NCI-H345 treated with DMSO at 0.1 percent for 48 hours (cell line): ENCODE measurements around the gene THAP8.

ENCODE experiments used
- DNase-seq: peaks from one replicate; lab custom pipeline; 2025; ENCODE audit not compliant: unreplicated experiment; lab: John Stamatoyannopoulos, UW

THAP8 gene, protein sequence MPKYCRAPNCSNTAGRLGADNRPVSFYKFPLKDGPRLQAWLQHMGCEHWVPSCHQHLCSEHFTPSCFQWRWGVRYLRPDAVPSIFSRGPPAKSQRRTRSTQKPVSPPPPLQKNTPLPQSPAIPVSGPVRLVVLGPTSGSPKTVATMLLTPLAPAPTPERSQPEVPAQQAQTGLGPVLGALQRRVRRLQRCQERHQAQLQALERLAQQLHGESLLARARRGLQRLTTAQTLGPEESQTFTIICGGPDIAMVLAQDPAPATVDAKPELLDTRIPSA

DNA sequence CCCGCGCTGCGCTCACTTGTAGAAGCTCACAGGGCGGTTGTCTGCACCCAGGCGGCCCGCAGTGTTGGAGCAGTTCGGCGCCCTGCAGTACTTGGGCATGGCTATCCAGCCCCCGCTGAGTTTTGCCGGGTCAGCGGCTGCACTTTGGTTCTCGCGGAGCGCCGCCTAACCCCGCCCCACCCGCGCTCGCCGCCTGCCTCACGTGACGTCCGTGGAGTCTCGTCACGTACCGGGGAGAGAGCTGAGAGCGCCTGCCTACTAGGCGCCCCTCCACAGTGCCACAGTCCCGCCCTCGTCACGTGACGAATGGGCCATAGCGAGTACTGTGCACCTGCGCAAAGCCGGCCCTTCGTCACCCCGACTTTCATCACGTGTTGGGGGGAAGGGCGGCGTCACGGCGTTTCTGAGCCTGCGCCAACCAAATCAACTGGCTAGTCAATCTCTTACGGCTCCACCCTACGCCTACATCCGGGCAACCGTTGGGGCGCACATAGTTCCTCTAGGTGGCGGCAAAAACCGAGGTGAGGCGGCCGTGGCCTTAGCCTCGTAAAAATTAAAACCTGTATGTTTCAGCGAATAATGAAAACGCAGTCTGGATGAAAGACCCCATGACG is at the start of gene THAP8:
Gene THAP8, minus strand, starts transcription at position 167 of the 614 bp plus-strand sequence. Its CDS starts 68 bp downstream, at position 99.
- peak; percentile 100 for DNase-seq

DNA sequence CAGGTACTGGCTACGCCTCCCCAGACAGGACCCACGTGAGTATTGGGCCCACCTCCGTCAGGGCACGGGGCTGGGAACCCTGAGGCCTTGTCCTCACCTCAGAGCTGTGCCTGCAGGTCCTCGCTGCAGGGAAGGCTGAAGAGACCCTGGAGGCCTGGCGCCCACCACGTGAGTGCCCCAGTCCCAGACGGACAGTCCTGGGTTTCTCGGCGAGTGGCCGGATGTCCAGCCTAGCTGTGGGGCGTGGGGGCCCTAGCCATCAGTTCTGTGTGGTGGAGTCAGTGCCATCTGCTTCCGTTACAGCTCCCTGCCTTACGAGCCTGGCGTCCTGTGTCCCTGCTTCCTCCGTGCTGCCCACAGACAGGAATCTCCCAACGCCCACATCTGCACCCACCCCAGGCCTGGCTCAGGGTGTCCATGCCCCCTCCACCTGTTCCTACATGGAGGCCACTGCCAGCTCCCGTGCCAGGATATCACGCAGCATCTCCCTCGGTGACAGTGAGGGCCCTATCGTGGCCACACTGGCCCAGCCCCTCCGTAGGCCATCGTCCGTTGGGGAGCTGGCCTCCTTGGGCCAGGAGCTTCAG is 49.0 kb upstream of the THAP8 start:
- no peak for DNase-seq

DNA sequence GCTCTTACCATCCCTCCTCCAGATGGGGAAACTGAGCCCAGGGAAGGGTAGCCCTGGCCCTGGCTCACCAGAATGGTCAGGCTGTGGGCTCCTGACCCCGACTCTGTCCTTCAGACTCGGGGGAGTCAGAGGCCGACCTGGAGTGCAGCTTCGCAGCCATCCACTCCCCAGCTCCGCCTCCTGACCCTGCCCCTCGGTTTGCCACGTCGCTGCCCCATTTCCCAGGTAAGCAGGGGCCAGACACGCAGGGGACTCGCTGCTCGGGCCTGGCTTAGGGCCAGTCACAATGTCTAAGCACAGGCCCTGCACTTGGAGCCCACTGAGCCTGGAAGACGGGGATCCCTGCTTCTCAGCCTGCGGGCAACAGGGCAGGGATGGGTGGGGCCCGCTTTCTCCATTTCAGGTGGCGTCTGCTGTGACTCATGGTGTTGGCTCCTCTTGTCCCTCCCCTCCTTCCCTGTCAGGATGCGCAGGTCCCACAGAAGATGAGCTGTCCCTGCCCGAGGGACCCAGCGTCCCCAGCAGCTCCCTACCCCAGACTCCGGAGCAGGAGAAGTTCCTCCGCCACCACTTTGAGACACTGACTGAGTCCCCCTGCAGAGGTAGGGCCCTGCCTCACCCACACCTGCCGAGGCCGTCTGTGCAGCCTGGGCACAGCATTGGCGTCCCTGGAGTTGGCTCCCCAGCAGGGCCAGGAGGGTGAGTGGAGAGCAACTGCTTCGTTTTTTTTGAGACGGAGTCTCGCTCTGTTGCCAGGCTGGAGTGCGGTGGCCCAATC is 47.7 kb upstream of the THAP8 start:
- no peak for DNase-seq

DNA sequence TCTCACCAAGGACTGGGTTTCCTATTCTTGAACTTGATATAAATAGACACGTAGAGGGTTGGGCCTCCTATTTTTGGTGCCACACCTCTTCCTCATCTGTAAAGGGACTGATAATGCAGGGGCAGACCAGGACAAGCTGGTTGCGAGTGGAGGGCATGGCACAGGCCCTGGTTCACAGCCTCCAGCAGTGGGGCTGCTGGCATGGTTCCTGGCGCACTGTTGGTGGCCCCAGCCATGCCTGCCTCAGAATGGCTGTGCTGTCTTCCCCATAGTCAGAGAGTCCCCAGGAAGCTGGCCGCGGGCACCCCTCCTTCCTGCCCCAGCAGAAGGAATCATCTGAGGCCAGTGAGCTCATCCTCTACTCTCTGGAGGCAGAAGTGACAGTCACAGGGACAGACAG is 46.4 kb upstream of the THAP8 start:
- DNase-seq, result no peak

DNA sequence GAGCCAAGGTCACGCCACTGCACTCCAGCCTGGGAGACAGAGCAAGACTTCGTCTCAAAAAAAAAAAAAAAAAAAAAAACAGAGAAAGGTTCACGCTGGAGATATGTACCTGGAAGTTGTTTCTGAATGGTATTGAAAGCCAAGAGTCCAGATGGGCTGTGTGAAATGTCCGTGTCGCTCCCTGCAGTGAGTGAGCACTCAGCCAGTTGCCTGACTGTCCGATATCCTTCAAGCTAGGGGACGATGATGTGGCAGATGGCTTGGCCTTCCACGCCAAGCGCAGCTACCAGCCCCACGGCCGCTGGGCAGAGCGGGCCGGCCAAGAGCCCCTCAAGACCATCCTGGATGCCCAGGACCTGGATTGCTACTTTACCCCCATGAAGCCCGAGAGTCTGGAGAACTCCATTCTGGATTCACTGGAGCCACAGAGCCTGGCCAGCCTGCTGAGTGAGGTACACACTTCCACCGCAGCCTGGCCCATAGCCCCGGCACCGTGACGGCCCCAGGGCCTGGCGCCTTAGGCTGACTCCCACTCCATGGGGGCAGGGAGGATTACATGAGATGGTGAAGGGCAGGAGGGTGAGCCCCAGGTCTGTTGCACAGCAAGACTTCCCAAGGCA is 45.2 kb upstream of the THAP8 start:
- DNase-seq, result no peak

DNA sequence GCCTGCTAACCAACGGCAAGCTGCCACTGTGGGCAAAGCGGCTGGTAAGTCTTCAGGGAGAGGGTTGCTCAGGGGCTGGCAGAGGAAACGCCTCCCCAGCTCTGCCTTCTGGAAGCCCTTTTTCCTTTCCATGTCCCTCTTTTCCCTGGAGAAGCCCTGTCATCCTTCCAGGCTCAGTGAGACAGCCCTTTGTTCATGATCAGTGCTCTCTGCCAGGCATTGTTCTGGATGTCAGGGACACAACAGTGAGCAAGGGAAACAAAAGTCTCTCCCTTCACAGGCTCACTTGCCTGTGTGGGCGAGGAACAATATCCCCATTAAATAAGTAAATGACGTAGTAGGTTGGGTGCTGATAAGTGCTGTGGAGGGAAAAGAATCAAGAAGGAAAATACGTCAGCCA is 43.0 kb upstream of the THAP8 start:
- no peak for DNase-seq

DNA sequence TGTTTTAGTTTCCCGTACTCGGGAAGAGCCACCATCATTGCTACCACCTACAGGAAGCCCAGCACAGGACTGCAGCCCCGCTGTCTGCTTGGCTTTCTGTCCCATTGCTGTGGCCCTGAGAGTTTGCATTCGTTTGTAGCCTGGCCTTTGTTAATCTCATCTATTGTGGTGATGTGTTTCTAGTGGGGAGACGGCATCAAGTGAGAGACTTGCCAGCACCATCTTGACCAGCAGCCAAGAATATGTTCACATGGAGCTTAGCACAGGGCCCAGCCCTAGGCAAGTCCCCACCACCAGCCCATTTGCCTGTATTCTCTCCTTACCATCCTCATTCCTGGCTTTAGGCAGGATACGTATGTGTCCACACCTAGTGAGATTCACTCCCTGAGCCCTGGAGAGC is 39.6 kb upstream of the THAP8 start:
- DNase-seq, result no peak

DNA sequence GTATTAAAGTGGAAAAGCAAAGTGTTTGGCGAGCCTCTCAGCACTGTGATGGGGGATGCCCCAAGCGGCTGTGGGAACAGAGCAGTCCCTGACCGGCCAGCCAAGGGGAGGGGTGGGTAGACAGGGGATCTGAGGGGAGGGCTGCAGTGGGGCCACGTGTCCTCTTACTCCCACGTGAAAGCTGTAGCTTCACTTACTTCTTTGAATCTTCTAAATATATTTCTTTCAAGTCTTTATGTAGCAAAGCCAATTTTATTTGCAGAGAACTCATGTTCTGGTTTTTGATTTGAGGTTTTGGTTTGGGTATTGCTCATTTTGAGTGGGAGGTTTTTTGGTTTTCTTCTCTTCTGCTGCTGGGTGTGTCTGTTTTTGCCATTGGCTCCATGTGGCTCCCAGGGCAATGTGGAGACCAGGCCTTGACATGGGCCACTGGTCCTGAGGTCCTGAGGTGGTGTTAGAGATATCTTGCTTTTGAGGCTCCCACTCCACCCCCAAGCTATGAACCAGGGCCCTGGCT is 39.1 kb upstream of the THAP8 start:
- no peak for DNase-seq

DNA sequence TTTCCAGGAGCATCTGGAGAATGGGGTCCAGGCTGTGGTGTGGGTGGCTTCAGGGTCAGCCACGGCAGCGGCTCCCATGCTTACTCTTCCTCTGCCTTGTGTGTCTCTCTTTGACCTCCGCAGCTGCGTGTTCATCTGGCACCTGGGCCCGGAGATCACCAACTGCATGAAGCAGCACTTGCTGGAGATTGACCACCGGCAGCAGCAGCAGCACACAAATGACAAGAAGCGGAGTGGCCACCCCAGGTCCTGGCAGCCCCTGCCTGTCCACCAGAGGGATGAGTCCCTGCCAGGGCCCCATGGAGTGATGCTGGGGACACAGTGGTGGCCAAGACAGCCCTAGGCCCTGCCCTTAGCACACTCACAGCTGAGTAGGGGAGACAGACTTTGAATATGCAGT is 38.5 kb upstream of the THAP8 start:
- DNase-seq, result no peak

DNA sequence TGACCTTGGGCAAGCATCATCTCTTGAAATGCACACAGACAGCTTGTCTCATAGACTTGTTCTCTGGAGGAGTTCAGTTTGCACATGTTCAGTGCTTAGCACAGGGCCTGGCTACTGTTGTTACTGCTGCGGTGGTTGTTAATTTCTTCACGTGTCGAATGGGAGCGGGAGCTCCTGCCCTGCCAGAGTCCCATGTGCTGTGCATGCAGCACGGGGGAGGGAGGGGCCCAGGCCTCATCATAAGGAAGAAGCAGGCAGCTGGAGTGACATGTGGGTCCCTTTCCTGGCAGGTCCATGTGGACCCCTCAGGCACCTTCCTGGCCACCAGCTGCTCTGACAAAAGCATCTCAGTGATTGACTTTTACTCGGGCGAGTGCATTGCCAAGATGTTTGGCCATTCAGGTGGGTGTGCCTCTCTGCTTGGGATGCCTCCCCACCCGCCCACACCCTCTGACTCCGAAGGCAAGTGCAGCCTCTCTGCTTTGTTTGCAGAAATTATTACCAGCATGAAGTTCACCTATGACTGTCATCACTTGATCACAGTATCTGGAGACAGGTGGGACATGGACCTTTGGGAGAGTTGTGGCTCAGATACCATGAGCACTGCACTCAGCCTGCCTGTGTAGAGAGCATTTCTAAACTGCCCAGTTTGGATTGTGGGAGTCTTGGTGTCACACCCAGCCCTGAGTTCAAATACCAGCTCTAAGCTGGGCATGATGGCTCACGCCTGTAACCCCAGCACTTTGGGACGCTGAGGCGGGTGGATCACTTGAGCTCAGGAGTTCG is 37.0 kb upstream of the THAP8 start:
- no peak for DNase-seq

DNA sequence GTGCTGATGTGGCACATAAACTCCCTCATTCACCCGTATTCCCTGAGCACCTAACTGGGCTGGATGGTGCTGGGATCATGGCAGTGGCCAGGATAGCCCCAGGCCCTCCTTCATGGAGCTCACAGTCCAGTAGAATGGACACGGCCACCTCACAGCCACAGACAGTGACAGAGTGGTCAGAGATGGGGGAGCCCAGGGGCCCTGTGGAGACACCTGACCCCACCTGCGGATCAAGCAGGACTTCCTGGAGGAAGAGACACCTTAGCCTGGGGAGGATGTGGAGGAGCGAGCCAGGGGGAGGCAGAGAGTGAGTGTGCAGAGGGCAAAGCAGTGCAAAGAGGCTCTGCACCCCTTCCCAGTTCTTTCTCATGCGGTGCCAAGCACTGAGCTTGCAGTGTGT is 35.8 kb upstream of the THAP8 start:
- DNase-seq, result no peak

DNA sequence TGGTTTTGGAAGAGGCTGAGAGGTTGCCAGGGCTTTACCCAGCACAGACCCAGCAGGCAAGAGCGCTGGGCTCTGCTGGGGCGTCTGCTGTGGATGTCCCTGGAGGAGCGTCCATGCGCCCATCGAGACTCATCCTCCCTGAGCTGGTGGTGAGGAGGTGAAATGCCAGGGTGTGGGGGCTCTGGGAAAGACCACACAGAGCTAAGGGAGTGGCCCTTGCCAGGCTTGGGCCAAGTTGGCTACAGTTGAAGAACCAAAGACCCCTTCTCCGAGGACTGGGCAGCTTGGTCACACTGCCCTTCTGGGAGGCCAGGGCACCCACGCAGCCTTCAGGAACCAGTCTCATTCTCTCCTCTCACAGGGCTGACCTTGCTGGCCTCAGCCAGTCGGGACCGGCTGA is 32.2 kb upstream of the THAP8 start:
- DNase-seq, result no peak

DNA sequence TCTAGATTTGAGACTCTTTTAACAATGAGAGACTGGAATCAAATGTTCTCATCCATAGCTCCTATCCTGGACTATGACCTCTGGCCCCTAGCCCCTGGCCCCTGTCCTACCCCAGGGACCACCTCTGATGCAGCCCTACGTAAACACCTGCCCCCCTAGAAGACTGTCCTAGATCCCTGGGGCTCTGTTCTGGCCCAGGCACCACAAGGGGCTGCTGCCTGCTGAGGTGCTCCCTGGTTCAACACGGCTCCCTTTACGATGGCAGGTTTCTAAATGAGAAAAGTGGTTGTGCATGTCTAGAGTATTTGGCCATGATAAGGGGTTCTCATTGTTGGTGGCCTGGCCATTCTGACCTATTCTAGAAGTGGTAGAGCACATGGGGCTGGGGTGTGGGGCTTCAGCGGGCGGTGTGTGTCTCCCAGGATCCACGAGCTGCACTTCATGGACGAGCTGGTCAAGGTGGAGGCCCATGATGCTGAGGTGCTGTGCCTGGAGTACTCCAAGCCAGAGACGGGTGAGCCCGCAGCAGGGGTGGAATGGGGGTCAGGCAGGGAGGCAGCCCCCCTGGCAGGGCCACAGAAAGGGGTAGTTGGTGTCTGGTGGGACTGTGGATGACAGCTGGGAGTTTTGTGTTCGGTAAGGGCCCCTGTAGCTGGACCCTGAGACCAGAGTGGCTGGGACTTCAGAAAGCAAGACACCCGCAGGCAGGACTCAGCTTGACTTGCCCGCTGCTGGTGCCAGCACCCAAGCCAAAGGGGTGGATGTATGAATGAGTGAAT is 30.3 kb upstream of the THAP8 start:
- DNase-seq, result no peak

DNA sequence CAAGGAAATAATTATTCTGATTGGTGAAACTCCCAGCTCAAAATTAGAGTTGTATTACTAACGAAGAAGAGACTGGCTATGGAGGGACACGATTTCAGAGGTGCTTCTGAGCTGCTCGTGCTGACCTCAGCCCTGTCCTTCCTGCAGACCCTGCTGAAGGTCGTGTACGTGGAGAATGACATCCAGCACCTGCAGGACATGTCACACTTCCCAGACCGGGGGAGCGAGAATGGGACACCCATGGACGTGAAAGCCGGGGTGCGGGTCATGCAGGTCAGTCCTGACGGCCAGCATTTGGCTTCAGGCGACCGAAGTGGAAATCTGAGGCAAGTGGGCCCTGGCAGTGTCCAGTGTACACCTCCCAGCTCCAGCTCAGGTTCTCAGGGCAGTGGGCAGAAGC is 28.8 kb upstream of the THAP8 start:
- DNase-seq, result no peak

DNA sequence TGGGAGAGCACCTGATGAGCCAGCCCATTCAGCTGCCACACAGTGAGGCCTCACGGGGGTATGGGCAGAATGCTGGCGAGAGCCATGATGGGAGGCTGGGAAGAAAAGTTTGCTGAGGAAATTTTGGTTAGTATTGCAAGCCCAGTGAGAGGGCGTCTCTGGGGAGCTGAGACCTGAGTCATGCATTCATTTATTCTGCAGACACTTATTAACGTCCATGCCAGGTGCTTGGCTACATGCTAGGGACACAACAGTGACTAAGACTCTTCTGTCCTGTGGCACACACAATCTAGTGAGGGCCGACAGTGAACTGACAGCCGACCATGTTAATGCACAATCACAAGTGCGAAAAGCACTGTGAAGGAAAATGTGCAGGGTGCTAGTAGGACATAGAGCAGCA is 27.8 kb upstream of the THAP8 start:
- DNase-seq, result no peak

DNA sequence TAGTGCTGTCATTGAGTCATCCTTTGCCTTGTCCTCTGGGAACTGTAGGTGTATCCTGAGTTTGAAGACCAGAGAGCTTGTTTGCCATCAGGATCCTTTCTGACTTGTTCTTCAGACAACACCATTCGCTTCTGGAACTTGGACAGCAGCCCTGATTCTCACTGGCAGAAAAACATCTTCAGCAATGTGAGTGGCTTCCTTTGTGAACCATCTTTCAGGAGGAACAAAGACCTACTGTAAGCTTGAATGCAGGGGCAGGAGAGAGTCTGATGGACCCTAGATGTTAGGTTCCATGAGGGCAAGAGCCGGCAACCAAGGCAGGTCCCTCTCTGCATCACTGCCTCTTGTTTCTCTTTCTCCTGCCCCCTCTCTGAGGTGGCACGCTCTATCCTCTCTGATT is 27.3 kb upstream of the THAP8 start:
- DNase-seq, result no peak

DNA sequence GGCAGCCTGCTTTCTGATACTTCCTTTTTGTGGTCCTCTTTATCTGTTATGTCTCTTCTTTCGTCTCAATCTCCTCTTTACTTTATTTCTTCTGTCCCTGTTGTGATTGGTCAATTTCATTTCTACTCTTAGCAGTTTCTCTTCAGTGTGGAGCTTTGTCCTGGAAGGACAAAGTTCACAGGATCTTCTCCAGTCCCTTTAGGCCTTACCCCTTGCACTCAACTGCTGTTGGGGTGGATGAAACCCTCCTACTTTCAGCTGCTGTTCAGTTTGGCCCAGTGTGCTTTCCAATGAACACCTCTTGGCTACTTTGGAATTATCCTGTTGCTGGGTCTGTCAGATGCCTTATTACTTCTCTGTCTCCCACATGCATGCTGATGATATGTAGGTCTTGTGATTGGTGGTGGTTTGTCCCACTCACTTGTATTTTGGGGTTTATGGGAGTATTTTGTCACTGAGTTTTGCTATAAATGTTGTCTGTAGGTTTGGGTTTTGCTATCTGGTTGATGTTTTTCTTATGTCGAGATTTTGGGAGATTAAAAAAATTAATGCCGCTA is 25.4 kb upstream of the THAP8 start:
- no peak for DNase-seq

DNA sequence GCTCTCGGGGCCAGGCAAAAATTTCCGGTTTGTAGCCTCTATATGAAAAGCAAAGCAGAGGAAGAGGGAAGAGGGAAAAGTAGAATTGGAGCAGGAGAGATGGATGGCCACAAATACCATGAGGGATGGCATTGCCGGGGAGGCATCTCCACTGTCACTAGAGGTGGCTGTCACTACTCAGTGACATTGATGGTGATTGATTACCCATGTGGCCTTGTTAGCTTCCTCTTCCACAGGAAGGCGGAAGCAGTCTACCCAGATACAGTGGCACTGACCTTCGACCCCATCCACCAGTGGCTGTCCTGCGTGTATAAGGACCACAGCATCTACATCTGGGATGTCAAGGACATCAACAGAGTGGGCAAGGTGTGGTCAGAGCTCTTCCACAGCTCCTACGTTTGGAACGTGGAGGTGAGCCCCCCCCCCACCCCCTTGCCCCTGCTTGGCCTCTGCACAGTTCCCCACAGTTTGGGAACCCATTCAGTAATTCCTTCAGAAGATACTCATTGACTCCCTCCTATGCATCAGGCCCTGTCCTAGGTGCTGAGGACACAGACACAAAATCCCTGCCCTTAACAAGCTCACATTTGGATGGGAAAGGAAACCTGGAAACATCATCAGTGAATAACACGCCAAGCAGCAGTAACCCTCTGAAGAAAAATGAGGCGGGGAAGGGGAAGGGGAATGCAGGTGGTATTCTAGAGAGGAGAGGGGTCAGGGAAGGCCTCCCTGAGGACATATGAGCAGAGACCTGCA is 19.2 kb upstream of the THAP8 start:
- no peak for DNase-seq

DNA sequence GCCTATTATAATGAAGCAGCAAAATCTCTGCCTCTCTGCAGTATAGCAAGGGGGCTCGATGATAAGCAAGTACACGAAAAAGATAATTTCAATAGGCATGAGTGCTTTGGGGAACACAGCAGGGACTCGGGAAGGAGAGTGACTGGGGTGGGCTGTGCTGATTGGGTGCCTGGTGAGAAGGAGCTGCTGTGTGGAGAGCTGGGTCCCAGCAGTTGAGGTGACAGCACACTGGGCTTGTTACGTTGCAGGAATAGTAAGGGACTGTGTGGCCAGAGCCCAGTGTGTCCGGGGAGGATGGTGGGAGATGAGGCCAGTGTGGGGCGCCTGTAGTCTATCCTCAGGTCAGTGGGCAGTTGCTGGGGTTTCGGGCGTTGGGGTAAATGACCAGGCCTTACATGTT is 18.0 kb upstream of the THAP8 start:
- DNase-seq, result no peak
